Measurements from ENCODE around the gene RMDN2. TPM values are rescaled to one million over a fixed set of nuclear protein-coding genes. Genes with fewer than 3 reads are reported as not detected.

RMDN2 gene
- total and polyA plus RNA-seq, 9 of the 15 experiments (the other 6 are each of a cell fraction or from before 2014, with no cell fraction given) = 1.5 to 4.3 (median 2.3) TPM

DNA sequence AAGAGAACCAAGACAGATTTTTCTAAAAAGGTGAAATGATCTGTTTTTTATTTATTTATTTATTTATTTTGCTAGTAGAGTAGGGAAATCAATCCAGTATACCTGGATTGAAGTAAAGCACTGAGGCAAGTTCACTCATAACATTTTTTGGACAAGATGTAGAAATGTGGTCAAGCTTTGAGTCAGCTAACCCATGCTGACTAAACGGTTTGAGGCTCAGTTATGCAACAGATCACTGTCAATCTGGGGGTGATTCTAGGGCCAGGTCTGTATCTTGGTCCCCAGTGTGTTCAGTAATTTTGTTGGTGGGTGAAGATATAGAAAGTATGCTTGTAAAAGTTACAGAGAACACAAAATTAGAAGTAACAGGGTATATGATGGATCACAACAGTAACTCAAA lies 60.2 kb downstream of the RMDN2 start:
- intact Hi-C loops (cut with micrococcal nuclease) (no loop called here), in situ Hi-C loops (cut with MboI) (loop anchor here (10.0 to 25.0 kb wide), 2 partner anchors 289 to 752 kb away; no protein-coding TSS in a partner anchor)
- Histone ChIP-seq H3K27me3 (ENCODE audit: control insufficient read depth in 2 of 2, insufficient read depth in 2 of 2, low read length in 2 of 2) (no peaks in the 10 kb centered on the region), H3K4me2 (ENCODE audit: insufficient read depth, low read length) (no peak overlapping the region), H3K79me2 (ENCODE audit: control insufficient read depth, insufficient read depth, low read length) (no peaks in the 10 kb centered on the region), H3K4me1 (replicated peaks in 1 of 2; ENCODE audit: control insufficient read depth in 2 of 2, insufficient read depth in 2 of 2, low read length in 2 of 2) (0 out of 5 replicates have a peak, but pooled peaks cover 0 to 4% of the 10 kb centered on the region in 2 experiments), H3K36me3 (ENCODE audit: control insufficient read depth, insufficient read depth, low read length) (no peaks in the 10 kb centered on the region), H3K9ac (ENCODE audit: insufficient read depth in 1 of 2, low read depth in 2 of 2, low read length in 2 of 2) (no peak overlapping the region), H3K9me1 (ENCODE audit: control insufficient read depth, insufficient read depth, low read length) (no peaks in the 10 kb centered on the region), H3K9me3 (replicated peaks; ENCODE audit: control insufficient read depth, insufficient read depth, low read depth, low read length) (no peaks in the 10 kb centered on the region), H3K4me3 (no peak overlapping the region), H2AFZ (ENCODE audit: low read depth, low read length) (no peak overlapping the region), H3K27ac (ENCODE audit: extremely low read depth, low read depth, low read length) (no peak overlapping the region), H4K20me1 (replicated peaks; ENCODE audit: control insufficient read depth, insufficient read depth, low read length) (no peaks in the 10 kb centered on the region)
- TF ChIP-seq NR4A1 (CRISPR knock-in tag; IDR thresholded peaks at IDR 0.05) (no peak), NR4A1 (tag; IDR thresholded peaks at IDR 0.05) (no peak), GTF2E2 (tag; IDR thresholded peaks at IDR 0.05) (no peak)
- no TSS peak for BruUV-seq (replicated peaks)
- FAIRE-seq (no peak), DNase-seq (ENCODE audit: extremely low read depth in 1 of 4, low spot score in 3 of 4) (no peak), ATAC-seq (no peak)
- 0% methylated on average over 1 of the region's 1 CpG for WGBS (ENCODE audit: insufficient coverage, low coverage, missing lambda C conversion rate)
- POLR2A ChIA-PET = no interaction called here
- CTCF ChIA-PET (ENCODE audit: low intra/inter-chr PET ratio) = interaction anchor here (0.5 to 1.7 kb wide), 3 partner anchors 94 to 754 kb away, joined by 3 to 10 read pairs (median 3); no protein-coding TSS in a partner anchor

DNA sequence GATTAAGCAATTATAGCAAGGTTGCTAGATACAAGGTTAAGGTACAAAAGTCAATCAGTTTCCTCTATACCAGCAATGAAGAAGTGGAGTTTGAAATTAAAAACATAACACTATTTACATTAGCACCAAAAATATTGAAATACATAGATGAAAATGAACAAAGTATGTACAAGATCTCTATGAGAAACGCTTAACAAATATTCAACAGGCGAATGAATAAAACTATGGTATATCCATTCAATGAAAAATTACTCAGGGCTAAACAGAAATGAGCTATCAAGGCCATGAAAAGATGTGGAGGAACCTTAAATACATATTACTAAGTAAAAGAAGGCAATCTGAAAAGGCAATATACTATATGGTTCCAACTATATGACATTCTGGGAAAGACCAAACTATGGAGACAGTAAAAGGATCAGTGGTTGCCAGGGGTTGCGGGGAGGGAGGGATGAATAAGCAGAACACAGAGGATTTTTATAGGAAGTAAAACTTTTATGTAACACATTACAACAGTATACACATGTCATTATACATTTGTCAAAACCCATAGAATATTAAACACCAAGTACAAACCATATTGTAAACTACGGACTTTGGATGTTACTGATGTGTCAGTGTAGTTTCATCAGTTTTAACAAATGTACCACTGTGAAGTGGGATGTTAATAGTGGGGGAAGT lies 62.1 kb downstream of the RMDN2 start:
- intact Hi-C loops (cut with micrococcal nuclease) (no loop called here), in situ Hi-C loops (cut with MboI) (loop anchor here (10.0 to 25.0 kb wide), 2 partner anchors 288 to 750 kb away; no protein-coding TSS in a partner anchor)
- H3K36me3 ChIP-seq (ENCODE audit: control insufficient read depth, insufficient read depth, low read length) = no peaks in the 10 kb centered on the region
- H3K9me3 ChIP-seq (replicated peaks; ENCODE audit: control insufficient read depth, insufficient read depth, low read depth, low read length) = no peaks in the 10 kb centered on the region
- WGBS (ENCODE audit: insufficient coverage, low coverage, missing lambda C conversion rate) = 10% methylated on average over 4 of the region's 4 CpGs
- no TSS peak for BruUV-seq (replicated peaks)
- H4K20me1 ChIP-seq (replicated peaks; ENCODE audit: control insufficient read depth, insufficient read depth, low read length) = no peaks in the 10 kb centered on the region
- 0 out of 5 replicates have a peak, but pooled peaks cover 0 to 3% of the 10 kb centered on the region in 2 experiments for H3K4me1 ChIP-seq (replicated peaks in 1 of 2; ENCODE audit: control insufficient read depth in 2 of 2, insufficient read depth in 2 of 2, low read length in 2 of 2)
- CTCF ChIA-PET (ENCODE audit: low intra/inter-chr PET ratio) = no interaction called here
- no peak overlapping the region for H2AFZ ChIP-seq (ENCODE audit: low read depth, low read length)
- no peak overlapping the region for H3K4me2 ChIP-seq (ENCODE audit: insufficient read depth, low read length)
- POLR2A ChIA-PET = no interaction called here
- no peak overlapping the region for H3K4me3 ChIP-seq
- H3K9ac ChIP-seq (ENCODE audit: insufficient read depth in 1 of 2, low read depth in 2 of 2, low read length in 2 of 2) = no peak overlapping the region
- DNase-seq (ENCODE audit: extremely low read depth in 1 of 4, low spot score in 3 of 4) (no peak), ATAC-seq (no peak), FAIRE-seq (no peak)
- H3K27me3 ChIP-seq (ENCODE audit: control insufficient read depth in 2 of 2, insufficient read depth in 2 of 2, low read length in 2 of 2) = no peaks in the 10 kb centered on the region
- no peaks in the 10 kb centered on the region for H3K79me2 ChIP-seq (ENCODE audit: control insufficient read depth, insufficient read depth, low read length)
- H3K9me1 ChIP-seq (ENCODE audit: control insufficient read depth, insufficient read depth, low read length) = no peaks in the 10 kb centered on the region
- no peak overlapping the region for H3K27ac ChIP-seq (ENCODE audit: extremely low read depth, low read depth, low read length)
- TF ChIP-seq ZFP30 (CRISPR knock-in tag; IDR thresholded peaks at IDR 0.05; ENCODE audit: borderline replicate concordance) (no peak), NRF1 (conservative IDR thresholded peaks at IDR 0.05 in 1 of 2, IDR thresholded peaks at IDR 0.05 in 1 of 2) (no peak), ZC3H11A (IDR thresholded peaks at IDR 0.05; ENCODE audit: low read depth, low read length) (no peak), KLF13 (tag; IDR thresholded peaks at IDR 0.05; ENCODE audit: borderline replicate concordance, low read depth) (no peak)
- TF ChIP-seq, protein P1, sequence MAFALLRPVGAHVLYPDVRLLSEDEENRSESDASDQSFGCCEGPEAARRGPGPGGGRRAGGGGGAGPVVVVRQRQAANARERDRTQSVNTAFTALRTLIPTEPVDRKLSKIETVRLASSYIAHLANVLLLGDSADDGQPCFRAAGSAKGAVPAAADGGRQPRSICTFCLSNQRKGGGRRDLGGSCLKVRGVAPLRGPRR (CRISPR knock-in tag; IDR thresholded peaks at IDR 0.05) = no peak
- TF ChIP-seq, protein P2, sequence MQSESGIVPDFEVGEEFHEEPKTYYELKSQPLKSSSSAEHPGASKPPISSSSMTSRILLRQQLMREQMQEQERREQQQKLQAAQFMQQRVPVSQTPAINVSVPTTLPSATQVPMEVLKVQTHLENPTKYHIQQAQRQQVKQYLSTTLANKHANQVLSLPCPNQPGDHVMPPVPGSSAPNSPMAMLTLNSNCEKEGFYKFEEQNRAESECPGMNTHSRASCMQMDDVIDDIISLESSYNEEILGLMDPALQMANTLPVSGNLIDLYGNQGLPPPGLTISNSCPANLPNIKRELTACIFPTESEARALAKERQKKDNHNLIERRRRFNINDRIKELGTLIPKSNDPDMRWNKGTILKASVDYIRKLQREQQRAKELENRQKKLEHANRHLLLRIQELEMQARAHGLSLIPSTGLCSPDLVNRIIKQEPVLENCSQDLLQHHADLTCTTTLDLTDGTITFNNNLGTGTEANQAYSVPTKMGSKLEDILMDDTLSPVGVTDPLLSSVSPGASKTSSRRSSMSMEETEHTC (IDR thresholded peaks at IDR 0.05) = no peak

Measured in K562 (cell line).